GM12872 (cell line): ENCODE measurements around the gene STPG4.

Experiments
- TF ChIP-seq, protein P1 (sequence below): IDR thresholded peaks from 3 replicates; pipeline ENCODE4 v1.5.1; 2011; ENCODE audit warnings: low read depth, mild to moderate bottlenecking, low read length, moderate library complexity; ENCODE audit not compliant: insufficient read depth

STPG4 gene

DNA sequence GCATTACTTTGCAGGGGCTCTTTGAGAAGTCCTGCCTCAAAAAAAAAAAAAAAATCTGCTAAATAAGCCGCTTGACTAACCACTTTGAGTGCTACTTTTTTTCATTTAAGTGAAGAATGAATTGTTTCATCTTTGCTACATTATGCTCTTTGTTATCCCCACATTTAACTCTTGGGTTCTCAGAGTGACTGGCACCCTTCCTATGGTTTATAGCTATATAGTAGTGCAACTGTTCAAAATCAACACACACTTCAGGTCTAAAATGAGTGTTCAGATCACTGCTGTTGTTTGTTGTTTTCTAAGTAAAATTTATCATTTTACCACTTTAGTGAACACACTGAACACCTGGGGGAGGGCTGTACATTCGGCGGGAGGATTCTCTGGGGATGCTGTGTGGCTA lies 13.6 kb downstream of the STPG4 start:
- TF ChIP-seq, protein P1, sequence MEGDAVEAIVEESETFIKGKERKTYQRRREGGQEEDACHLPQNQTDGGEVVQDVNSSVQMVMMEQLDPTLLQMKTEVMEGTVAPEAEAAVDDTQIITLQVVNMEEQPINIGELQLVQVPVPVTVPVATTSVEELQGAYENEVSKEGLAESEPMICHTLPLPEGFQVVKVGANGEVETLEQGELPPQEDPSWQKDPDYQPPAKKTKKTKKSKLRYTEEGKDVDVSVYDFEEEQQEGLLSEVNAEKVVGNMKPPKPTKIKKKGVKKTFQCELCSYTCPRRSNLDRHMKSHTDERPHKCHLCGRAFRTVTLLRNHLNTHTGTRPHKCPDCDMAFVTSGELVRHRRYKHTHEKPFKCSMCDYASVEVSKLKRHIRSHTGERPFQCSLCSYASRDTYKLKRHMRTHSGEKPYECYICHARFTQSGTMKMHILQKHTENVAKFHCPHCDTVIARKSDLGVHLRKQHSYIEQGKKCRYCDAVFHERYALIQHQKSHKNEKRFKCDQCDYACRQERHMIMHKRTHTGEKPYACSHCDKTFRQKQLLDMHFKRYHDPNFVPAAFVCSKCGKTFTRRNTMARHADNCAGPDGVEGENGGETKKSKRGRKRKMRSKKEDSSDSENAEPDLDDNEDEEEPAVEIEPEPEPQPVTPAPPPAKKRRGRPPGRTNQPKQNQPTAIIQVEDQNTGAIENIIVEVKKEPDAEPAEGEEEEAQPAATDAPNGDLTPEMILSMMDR, result no peak

DNA sequence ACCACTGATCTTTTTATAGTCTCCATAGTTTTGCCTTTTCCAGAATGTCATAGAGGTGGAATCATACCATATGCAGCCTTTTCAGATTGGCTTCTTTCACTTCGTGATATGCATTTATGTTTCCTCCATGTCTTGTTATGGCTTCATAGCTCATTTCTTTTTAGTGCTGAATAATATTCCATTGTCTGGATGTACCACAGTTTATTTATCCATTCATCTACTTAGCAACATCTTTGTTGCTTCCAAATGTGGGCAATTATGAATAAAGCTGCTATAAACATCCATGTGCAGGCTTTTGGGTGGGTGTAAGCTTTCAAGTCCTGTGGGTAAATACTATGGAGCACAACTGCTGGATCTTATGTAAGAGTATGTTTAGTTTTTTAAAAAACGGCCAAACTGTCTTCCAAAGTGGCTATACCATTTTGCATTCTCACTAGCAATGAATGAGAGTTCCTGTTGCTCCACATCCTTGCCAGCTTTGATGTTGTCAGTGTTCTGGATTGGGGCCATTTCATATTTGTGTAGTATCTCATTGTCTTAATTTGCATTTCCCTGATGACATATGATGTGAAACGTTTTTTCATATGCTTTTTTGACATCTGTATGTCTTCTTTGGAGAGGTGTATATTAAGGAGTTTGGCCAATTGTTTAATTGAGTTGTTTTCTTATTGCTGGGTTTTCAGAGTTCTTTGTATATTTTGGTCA lies 20.6 kb downstream of the STPG4 start:
- TF ChIP-seq, protein P1, result no peak

GRCh38 chr2:47133046-47133445 lies 22.1 kb downstream of the STPG4 start:
- TF ChIP-seq, protein P1, result no peak

- TF ChIP-seq, protein P1, result no peak
Observed at GRCh38 chr2:47129191-47129706, 25.9 kb downstream of the STPG4 start.

DNA sequence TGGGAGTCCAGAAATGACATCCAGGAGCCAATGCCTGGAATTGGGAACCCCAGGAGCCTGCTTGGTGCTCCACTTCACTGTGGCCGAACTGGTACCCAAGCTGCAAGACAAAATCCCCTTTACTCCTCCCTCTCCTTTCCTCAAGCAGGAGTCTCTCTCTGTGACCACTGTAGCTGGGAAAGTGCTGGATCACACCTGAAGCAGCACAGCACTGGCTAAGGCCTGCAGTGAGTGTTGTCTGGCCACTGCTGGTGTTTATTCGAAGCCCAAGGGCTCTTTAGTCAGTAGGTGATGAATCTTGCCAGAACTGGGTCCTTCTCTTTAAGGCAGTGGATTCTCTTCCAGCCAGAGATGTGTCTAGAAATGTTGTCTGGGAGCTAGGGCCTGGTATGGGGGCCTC lies 26.4 kb downstream of the STPG4 start:
- TF ChIP-seq, protein P1, result no peak

- TF ChIP-seq, protein P1, result no peak
Observed at GRCh38 chr2:47127862-47128543, 27.1 kb downstream of the STPG4 start.

GRCh38 chr2:47126783-47127182 lies 28.3 kb downstream of the STPG4 start:
- TF ChIP-seq, protein P1, result no peak
